Mammary epithelial cell (primary cell): ENCODE results near the gene C4orf50.

Experiments used
- EZH2 ChIP-seq: IDR thresholded peaks from 2 replicates; pipeline ENCODE4 v1.6.1; 2012; ENCODE audit warnings: low read length, inconsistent platforms, borderline replicate concordance
- TF ChIP-seq, protein P1 (sequence below), 2 donors: IDR thresholded peaks in 1 of 2; conservative IDR thresholded peaks in 1 of 2; 2 replicates each; pipeline ENCODE4 v1.5.1; 2011 to 2012; ENCODE audit warnings: inconsistent platforms in 2 of 2, low read length in 2 of 2, mild to moderate bottlenecking in 2 of 2, control low read depth in 1 of 2, low read depth in 1 of 2; ENCODE audit not compliant: insufficient read depth in 1 of 2; ENCODE audit errors: extremely low read depth in 1 of 2

DNA sequence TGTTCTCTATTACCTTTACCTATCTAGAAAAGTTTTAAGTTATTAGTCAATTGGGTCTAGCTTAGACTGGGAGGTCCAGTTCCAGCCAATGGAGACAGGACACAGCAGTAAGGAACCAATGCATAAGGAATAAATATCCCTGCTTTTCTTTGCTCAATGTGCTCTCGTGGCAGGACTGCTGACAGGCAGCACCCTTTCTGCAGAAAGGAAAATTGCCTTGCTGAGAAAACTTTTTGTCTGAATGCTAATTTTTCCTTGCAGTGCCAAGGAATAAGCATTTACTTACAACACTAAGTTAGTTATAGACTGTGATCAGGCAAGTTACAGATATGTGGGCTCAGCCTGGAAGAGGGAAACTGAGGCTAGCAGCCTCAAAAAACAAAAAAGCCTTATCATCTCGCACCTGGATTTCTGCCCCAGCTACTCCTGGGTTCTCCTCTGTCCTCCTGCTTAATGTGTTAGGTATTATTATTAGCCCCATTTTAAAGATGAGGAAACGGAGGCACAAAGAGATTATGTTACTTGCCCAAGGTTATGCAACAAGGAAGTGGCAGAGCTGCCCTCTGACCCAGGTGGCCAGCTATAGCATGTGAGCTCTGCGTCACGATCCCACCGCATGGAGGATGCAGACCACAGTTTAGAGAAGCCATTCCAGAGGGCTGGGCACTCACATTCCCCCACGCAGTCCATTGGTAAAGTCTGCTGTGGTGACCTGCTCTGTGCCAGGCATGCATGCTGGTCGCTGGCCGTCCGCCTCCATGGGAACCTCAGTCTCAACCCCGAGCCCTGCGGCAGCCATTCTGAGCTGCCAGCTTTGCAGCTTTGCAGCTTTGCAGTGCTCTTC lies 40.5 kb upstream of the C4orf50 start:
- TF ChIP-seq, protein P1, sequence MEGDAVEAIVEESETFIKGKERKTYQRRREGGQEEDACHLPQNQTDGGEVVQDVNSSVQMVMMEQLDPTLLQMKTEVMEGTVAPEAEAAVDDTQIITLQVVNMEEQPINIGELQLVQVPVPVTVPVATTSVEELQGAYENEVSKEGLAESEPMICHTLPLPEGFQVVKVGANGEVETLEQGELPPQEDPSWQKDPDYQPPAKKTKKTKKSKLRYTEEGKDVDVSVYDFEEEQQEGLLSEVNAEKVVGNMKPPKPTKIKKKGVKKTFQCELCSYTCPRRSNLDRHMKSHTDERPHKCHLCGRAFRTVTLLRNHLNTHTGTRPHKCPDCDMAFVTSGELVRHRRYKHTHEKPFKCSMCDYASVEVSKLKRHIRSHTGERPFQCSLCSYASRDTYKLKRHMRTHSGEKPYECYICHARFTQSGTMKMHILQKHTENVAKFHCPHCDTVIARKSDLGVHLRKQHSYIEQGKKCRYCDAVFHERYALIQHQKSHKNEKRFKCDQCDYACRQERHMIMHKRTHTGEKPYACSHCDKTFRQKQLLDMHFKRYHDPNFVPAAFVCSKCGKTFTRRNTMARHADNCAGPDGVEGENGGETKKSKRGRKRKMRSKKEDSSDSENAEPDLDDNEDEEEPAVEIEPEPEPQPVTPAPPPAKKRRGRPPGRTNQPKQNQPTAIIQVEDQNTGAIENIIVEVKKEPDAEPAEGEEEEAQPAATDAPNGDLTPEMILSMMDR (conservative IDR thresholded peaks at IDR 0.05 in 1 of 2, IDR thresholded peaks at IDR 0.05 in 1 of 2; ENCODE audit: extremely low read depth in 1 of 2, insufficient read depth in 1 of 2, low read depth in 1 of 2, low read length in 2 of 2): no peak
- no peak for TF ChIP-seq EZH2
